Hepatocyte (in vitro differentiated cells): ENCODE data around the gene MTMR10. TPM values are rescaled to one million over a fixed set of nuclear protein-coding genes. Genes with fewer than 3 reads are reported as not detected.

Source experiments
- DNase-seq: peaks from one replicate; pipeline ENCODE4 v3.0.0-alpha.2; 2016; ENCODE audit warnings: low spot score
- H2AFZ ChIP-seq: fragments of 200-600 bp; sonication (generic); 2 replicates; pipeline ENCODE4 v1.6.0; 2016; ENCODE audit warnings: antibody characterized with exemption, mild to moderate bottlenecking
- H3K27ac ChIP-seq: fragments of 200-600 bp; sonication (generic); 2 replicates; pipeline ENCODE4 v1.5.1; 2016; ENCODE audit warnings: mild to moderate bottlenecking
- H3K27me3 ChIP-seq: fragments of 200-600 bp; sonication (generic); 2 replicates; pipeline ENCODE4 v1.6.1; 2016
- H3K36me3 ChIP-seq: fragments of 200-600 bp; sonication (generic); replicated peaks from 2 replicates; pipeline ENCODE4 v1.5.1; 2016; ENCODE audit warnings: low read depth; ENCODE audit not compliant: insufficient read depth
- H3K4me1 ChIP-seq: fragments of 200-600 bp; sonication (generic); 2 replicates; pipeline ENCODE4 v1.5.1; 2016; ENCODE audit warnings: mild to moderate bottlenecking, moderate library complexity; ENCODE audit not compliant: insufficient read depth
- H3K4me2 ChIP-seq: fragments of 200-600 bp; sonication (generic); 2 replicates; pipeline ENCODE4 v1.6.0; 2016
- H3K4me3 ChIP-seq: fragments of 200-600 bp; sonication (generic); 2 replicates; pipeline ENCODE4 v1.5.1; 2016; ENCODE audit warnings: mild to moderate bottlenecking
- H3K79me2 ChIP-seq: fragments of 200-600 bp; sonication (generic); 2 replicates; pipeline ENCODE4 v1.6.0; 2017; ENCODE audit warnings: mild to moderate bottlenecking
- H3K9me2 ChIP-seq: fragments of 200-600 bp; sonication (generic); replicated peaks from 2 replicates; pipeline ENCODE4 v1.6.0; 2017; ENCODE audit warnings: mild to moderate bottlenecking; ENCODE audit not compliant: insufficient read depth
- H3K9me3 ChIP-seq: fragments of 200-600 bp; sonication (generic); 2 replicates; pipeline ENCODE4 v1.5.1; 2016; ENCODE audit warnings: low read depth, mild to moderate bottlenecking
- H4K20me1 ChIP-seq: fragments of 200-600 bp; sonication (generic); 2 replicates; pipeline ENCODE4 v1.6.0; 2016; ENCODE audit warnings: mild to moderate bottlenecking; ENCODE audit not compliant: insufficient read depth, poor library complexity, severe bottlenecking
- CTCF ChIP-seq: fragments of 200-600 bp; sonication (generic); IDR thresholded peaks from 2 replicates; pipeline ENCODE4 v1.5.1; 2016; ENCODE audit warnings: antibody characterized with exemption, mild to moderate bottlenecking; ENCODE audit not compliant: poor library complexity
- EZH2 ChIP-seq: fragments of 200-600 bp; sonication (generic); IDR thresholded peaks from 2 replicates; pipeline ENCODE4 v1.6.1; 2016; ENCODE audit warnings: antibody characterized with exemption, mild to moderate bottlenecking, borderline replicate concordance
- EZH2phosphoT487 ChIP-seq: fragments of 200-600 bp; sonication (generic); IDR thresholded peaks from one replicate; pipeline ENCODE4 v1.6.1; 2018; ENCODE audit warnings: antibody characterized with exemption, mild to moderate bottlenecking, low read depth, moderate library complexity; ENCODE audit not compliant: unreplicated experiment, severe bottlenecking
- WGBS: methylation state at CpG from one replicate; pipeline ENCODE4 v1.1.6; 2016; ENCODE audit warnings: low lambda C conversion rate; ENCODE audit errors: missing lambda C conversion rate; 5-methylcytosine and 5-hydroxymethylcytosine counted together
- polyA plus RNA-seq: library from polyadenylated mRNA; unstranded; fragments of >200 nt; fragmentation: Nextera tagmentation; extraction: Ambion mirVana; gene quantifications from 2 replicates; pipeline ENCODE4 v1.2.1, GENCODE V29; 2016
- total RNA-seq: library from RNA; depleted of rRNA; stranded (reverse); fragments of >200 nt; gene quantifications from 2 replicates; pipeline ENCODE4 v1.2.3, GENCODE V29; 2014

Gene MTMR10
- total and polyA plus RNA-seq, 2 experiments from 2014 or later, result 10.3 to 19.6 TPM

DNA sequence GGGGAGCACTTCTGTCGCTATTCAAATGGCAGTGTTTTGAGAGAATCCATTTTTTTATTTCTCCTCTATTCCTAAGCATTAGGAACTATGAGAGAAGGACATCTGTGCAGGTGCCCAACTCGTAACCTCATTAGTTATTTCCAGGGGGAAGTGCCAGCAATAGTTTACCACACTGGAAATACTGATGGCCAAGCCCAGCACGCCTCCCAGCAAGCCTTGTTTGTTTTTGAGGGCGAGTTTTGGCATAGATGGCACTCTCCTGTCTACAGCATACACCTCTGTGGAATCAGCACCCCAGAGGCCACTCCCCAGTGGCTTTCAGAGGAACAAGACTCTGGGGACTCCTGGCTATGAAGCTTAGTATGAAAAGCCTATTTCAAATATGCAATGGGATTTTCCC is 51.1 kb downstream of the MTMR10 start:
- WGBS, result 86% methylated on average over 4 of the region's 4 CpGs

GRCh38 chr15:30939161-30939560 is 52.3 kb downstream of the MTMR10 start:
- Histone ChIP-seq H2AFZ (no peak overlapping the region), H4K20me1 (no peaks in the 10 kb centered on the region), H3K9me3 (no peaks in the 10 kb centered on the region), H3K27me3 (no peaks in the 10 kb centered on the region), H3K4me3 (no peak overlapping the region), H3K4me2 (no peak overlapping the region), H3K4me1 (no peaks in the 10 kb centered on the region), H3K27ac (no peak overlapping the region), H3K79me2 (no peaks in the 10 kb centered on the region), H3K9me2 (no peaks in the 10 kb centered on the region), H3K36me3 (no peaks in the 10 kb centered on the region)
- whole genome bisulfite sequencing, result 98% methylated on average over 7 of the region's 7 CpGs
- no peak for TF ChIP-seq CTCF
- no peak for TF ChIP-seq EZH2phosphoT487
- TF ChIP-seq EZH2, result no peak
- no peak for DNase-seq

More for the DNA sequence above, 51.1 kb downstream of the MTMR10 start:
- H3K4me1 ChIP-seq, result no peaks in the 10 kb centered on the region
- no peaks in the 10 kb centered on the region for H3K27me3 ChIP-seq
- no peak overlapping the region for H3K4me2 ChIP-seq
- no peaks in the 10 kb centered on the region for H3K79me2 ChIP-seq
- H3K9me2 ChIP-seq, result no peaks in the 10 kb centered on the region
- H3K4me3 ChIP-seq, result no peak overlapping the region
- no peaks in the 10 kb centered on the region for H4K20me1 ChIP-seq
- no peak for TF ChIP-seq EZH2phosphoT487
- no peak for TF ChIP-seq CTCF
- no peak for TF ChIP-seq EZH2
- H2AFZ ChIP-seq, result no peak overlapping the region
- H3K36me3 ChIP-seq, result no peaks in the 10 kb centered on the region
- DNase-seq, result no peak
- no peaks in the 10 kb centered on the region for H3K9me3 ChIP-seq
- no peak overlapping the region for H3K27ac ChIP-seq

- DNase-seq, result no peak
- H3K9me2 ChIP-seq, result no peaks in the 10 kb centered on the region
- H3K36me3 ChIP-seq, result no peaks in the 10 kb centered on the region
- no peaks in the 10 kb centered on the region for H4K20me1 ChIP-seq
- H3K4me2 ChIP-seq, result no peak overlapping the region
- H3K79me2 ChIP-seq, result no peaks in the 10 kb centered on the region
- no peak overlapping the region for H2AFZ ChIP-seq
- H3K27ac ChIP-seq, result no peak overlapping the region
- H3K4me1 ChIP-seq, result no peaks in the 10 kb centered on the region
- no peak for TF ChIP-seq EZH2phosphoT487
- no peak for TF ChIP-seq EZH2
- no peak for TF ChIP-seq CTCF
- H3K27me3 ChIP-seq, result no peaks in the 10 kb centered on the region
- no peak overlapping the region for H3K4me3 ChIP-seq
- no peaks in the 10 kb centered on the region for H3K9me3 ChIP-seq
Observed at GRCh38 chr15:30933293-30933692, 58.1 kb downstream of the MTMR10 start.

GRCh38 chr15:30930422-30930821 is 61.0 kb downstream of the MTMR10 start:
- H3K27ac ChIP-seq, result no peak overlapping the region
- no peaks in the 10 kb centered on the region for H3K36me3 ChIP-seq

More at GRCh38 chr15:30930422-30930821, 61.0 kb downstream of the MTMR10 start:
- TF ChIP-seq CTCF (no peak), EZH2phosphoT487 (no peak), EZH2 (no peak)
- no peaks in the 10 kb centered on the region for H3K79me2 ChIP-seq
- WGBS, result over 99% methylated on average over 8 of the region's 8 CpGs
- H3K4me2 ChIP-seq, result no peak overlapping the region
- H3K4me1 ChIP-seq, result no peaks in the 10 kb centered on the region
- no peaks in the 10 kb centered on the region for H4K20me1 ChIP-seq
- H3K4me3 ChIP-seq, result no peak overlapping the region
- H2AFZ ChIP-seq, result no peak overlapping the region
- no peaks in the 10 kb centered on the region for H3K9me2 ChIP-seq
- H3K9me3 ChIP-seq, result no peaks in the 10 kb centered on the region
- no peak for DNase-seq
- no peaks in the 10 kb centered on the region for H3K27me3 ChIP-seq
